IMR-90 (cell line): ENCODE data around the gene ZNHIT2. TPM values are rescaled to one million over a fixed set of nuclear protein-coding genes. Genes with fewer than 3 reads are reported as not detected.

Experiments
- ATAC-seq: fragments of 200-7000 bp; cut with Tn5 transposase; 2 replicates; pipeline ENCODE4 v1.9.1; 2020; ENCODE audit warnings: low read depth, mild to moderate bottlenecking, moderate library complexity
- BruUV-seq: library from RNA; stranded (reverse); fragments of 400-500 nt; replicated peaks from 2 replicates; lab custom pipeline; 2021; lab: Mats Ljungman, UMichigan
- CTCF ChIA-PET: fragments of 300-600 bp; formaldehyde crosslinking; extraction: SDS; loops from one replicate; lab custom pipeline; 2021; ENCODE audit warnings: antibody characterized with exemption; lab: Yijun Ruan, JAX
- POLR2A ChIA-PET: fragments of 300-600 bp; sonication (Branson Sonifier 250); formaldehyde crosslinking; loops from one replicate; lab custom pipeline; 2022; ENCODE audit warnings: antibody characterized with exemption; ENCODE audit not compliant: unreplicated experiment; lab: Charles Lee
- DNase-seq: peaks from one replicate; pipeline ENCODE4 v3.0.0; 2013
- H2AFZ ChIP-seq: replicated peaks from 2 replicates; pipeline ENCODE3; 2013; ENCODE audit warnings: low read length, mild to moderate bottlenecking; ENCODE audit not compliant: poor library complexity
- H2AK5ac ChIP-seq: 2 replicates; pipeline ENCODE4 v1.6.1; 2013; ENCODE audit warnings: low read depth, low read length, inconsistent platforms
- H2AK9ac ChIP-seq: replicated peaks from 2 replicates; pipeline ENCODE3; 2013; ENCODE audit warnings: mild to moderate bottlenecking, low read depth, low read length, moderate library complexity; ENCODE audit not compliant: poor library complexity
- H2BK120ac ChIP-seq: 2 replicates; pipeline ENCODE4 v1.6.1; 2013; ENCODE audit warnings: low read depth, low read length, inconsistent platforms
- H2BK15ac ChIP-seq: 3 replicates; pipeline ENCODE4 v1.6.1; 2013; ENCODE audit warnings: low read depth, low read length, inconsistent platforms
- H2BK20ac ChIP-seq: 2 replicates; pipeline ENCODE4 v1.6.1; 2013; ENCODE audit warnings: low read depth, mild to moderate bottlenecking, inconsistent platforms, low read length, moderate library complexity
- H2BK5ac ChIP-seq: 2 replicates; pipeline ENCODE4 v1.6.1; 2013; ENCODE audit warnings: mild to moderate bottlenecking, low read depth, low read length, inconsistent platforms; ENCODE audit not compliant: poor library complexity, severe bottlenecking
- H3K14ac ChIP-seq: replicated peaks from 2 replicates; pipeline ENCODE4 v1.6.1; 2013; ENCODE audit warnings: low read depth, low read length, inconsistent platforms
- H3K18ac ChIP-seq: 2 replicates; pipeline ENCODE4 v1.6.1; 2013; ENCODE audit warnings: low read depth, low read length, control low read depth
- H3K23ac ChIP-seq: 2 replicates; pipeline ENCODE4 v1.6.1; 2013; ENCODE audit warnings: low read depth, low read length, inconsistent platforms
- H3K27ac ChIP-seq: 2 replicates; pipeline ENCODE4 v1.5.1; 2013; ENCODE audit warnings: mild to moderate bottlenecking, control low read depth, low read length; ENCODE audit not compliant: insufficient read depth
- H3K27me3 ChIP-seq: 2 replicates; pipeline ENCODE4 v1.6.1; 2013; ENCODE audit warnings: low read length; ENCODE audit not compliant: control insufficient read depth, insufficient read depth
- H3K36me3 ChIP-seq: 2 replicates; pipeline ENCODE4 v1.6.1; 2013; ENCODE audit warnings: low read length, mixed read lengths; ENCODE audit not compliant: control insufficient read depth, insufficient read depth
- H3K4ac ChIP-seq: 2 replicates; pipeline ENCODE4 v1.6.1; 2013; ENCODE audit warnings: low read depth, low read length, inconsistent platforms
- H3K4me1 ChIP-seq: 2 replicates; pipeline ENCODE4 v1.6.1; 2013; ENCODE audit warnings: low read length, mixed read lengths; ENCODE audit not compliant: control insufficient read depth, insufficient read depth
- H3K4me2 ChIP-seq: 2 replicates; pipeline ENCODE4 v1.6.1; 2013; ENCODE audit warnings: low read depth, mild to moderate bottlenecking, control low read depth, low read length, moderate library complexity
- H3K4me3 ChIP-seq: 2 replicates; pipeline ENCODE4 v1.5.1; 2013; ENCODE audit warnings: low read depth, mild to moderate bottlenecking, control low read depth, low read length, moderate library complexity; ENCODE audit not compliant: insufficient read depth
- H3K56ac ChIP-seq: 2 replicates; pipeline ENCODE4 v1.6.1; 2013; ENCODE audit warnings: low read length, inconsistent platforms; ENCODE audit not compliant: insufficient read depth; ENCODE audit errors: extremely low read depth
- H3K79me1 ChIP-seq, 2 experiments: 2 replicates each; pipeline ENCODE4 v1.6.1; 2013; ENCODE audit warnings: low read length in 2 of 2, inconsistent platforms in 1 of 2, low read depth in 1 of 2
- H3K9ac ChIP-seq: 2 replicates; pipeline ENCODE4 v1.6.1; 2013; ENCODE audit warnings: low read depth, low read length, control low read depth
- H3K9me1 ChIP-seq: 2 replicates; pipeline ENCODE4 v1.6.1; 2013; ENCODE audit warnings: low read length, inconsistent platforms; ENCODE audit not compliant: insufficient read depth
- H3K9me3 ChIP-seq: 2 replicates; pipeline ENCODE4 v1.6.1; 2013; ENCODE audit warnings: low read length; ENCODE audit not compliant: control insufficient read depth, insufficient read depth
- H4K20me1 ChIP-seq: 2 replicates; pipeline ENCODE4 v1.6.1; 2013; ENCODE audit warnings: low read length, inconsistent platforms; ENCODE audit not compliant: insufficient read depth
- H4K5ac ChIP-seq: 2 replicates; pipeline ENCODE4 v1.6.1; 2013; ENCODE audit warnings: mild to moderate bottlenecking, low read depth, low read length, control low read depth
- H4K8ac ChIP-seq, 2 experiments: 2 replicates each; pipeline ENCODE4 v1.6.1; 2013; ENCODE audit warnings: low read depth in 2 of 2, low read length in 2 of 2, control low read depth in 1 of 2, inconsistent platforms in 1 of 2
- H4K91ac ChIP-seq: 2 replicates; pipeline ENCODE4 v1.6.1; 2013; ENCODE audit warnings: low read depth, low read length, inconsistent platforms; ENCODE audit not compliant: insufficient read depth
- CEBPB ChIP-seq: IDR thresholded peaks from 2 replicates; pipeline ENCODE4 v1.6.1; 2012; ENCODE audit warnings: low read depth, low read length, improper control_type of control experiment
- CHD1 ChIP-seq: IDR thresholded peaks from 2 replicates; pipeline ENCODE4 v1.6.1; 2012; ENCODE audit warnings: low read depth, low read length, improper control_type of control experiment
- CTCF ChIP-seq: conservative IDR thresholded peaks from 2 replicates; pipeline ENCODE4 v1.5.1; 2012; ENCODE audit warnings: mild to moderate bottlenecking, low read depth, low read length, improper control_type of control experiment
- ELK1 ChIP-seq: fragments of 150-350 bp; IDR thresholded peaks from 2 replicates; pipeline ENCODE4 v1.6.1; 2016; ENCODE audit warnings: low read depth, mild to moderate bottlenecking, low read length, moderate library complexity, borderline replicate concordance
- FOS ChIP-seq: fragments of 150-350 bp; IDR thresholded peaks from 2 replicates; pipeline ENCODE4 v1.6.1; 2016; ENCODE audit warnings: low read depth, low read length
- MAFK ChIP-seq: IDR thresholded peaks from 2 replicates; pipeline ENCODE4 v1.6.1; 2012; ENCODE audit warnings: low read depth, low read length, improper control_type of control experiment
- MAZ ChIP-seq: IDR thresholded peaks from 2 replicates; pipeline ENCODE4 v1.6.1; 2012; ENCODE audit warnings: low read depth, mild to moderate bottlenecking, low read length, improper control_type of control experiment, moderate library complexity, borderline replicate concordance
- MXI1 ChIP-seq: IDR thresholded peaks from 2 replicates; pipeline ENCODE4 v1.6.1; 2012; ENCODE audit warnings: low read depth, mild to moderate bottlenecking, low read length, moderate library complexity, borderline replicate concordance
- NFE2L2 ChIP-seq: fragments of 150-350 bp; IDR thresholded peaks from 2 replicates; pipeline ENCODE4 v1.6.1; 2016; ENCODE audit warnings: low read depth, mild to moderate bottlenecking, low read length
- RCOR1 ChIP-seq: IDR thresholded peaks from 2 replicates; pipeline ENCODE4 v1.6.1; 2012; ENCODE audit warnings: mild to moderate bottlenecking, low read length, improper control_type of control experiment; ENCODE audit not compliant: insufficient replicate concordance
- SMC3 ChIP-seq: fragments of 150-350 bp; IDR thresholded peaks from 2 replicates; pipeline ENCODE4 v1.6.1; 2016; ENCODE audit warnings: low read depth, mild to moderate bottlenecking, antibody characterized with exemption, low read length, moderate library complexity
- USF2 ChIP-seq: fragments of 150-350 bp; IDR thresholded peaks from 2 replicates; pipeline ENCODE4 v1.6.1; 2017; ENCODE audit warnings: mild to moderate bottlenecking, antibody characterized with exemption, low read length, low read depth
- WGBS, 2 experiments: methylation state at CpG; one replicate each; pipeline versions ENCODE4 v1.1.5 to v1.1.7; 2013; ENCODE audit warnings: missing lambda C conversion rate in 2 of 2; ENCODE audit not compliant: insufficient read length in 1 of 2; ENCODE audit errors: extremely low coverage in 2 of 2; 5-methylcytosine and 5-hydroxymethylcytosine counted together
- dilution Hi-C: fragments of 300-500 bp; cut with HindIII; formaldehyde crosslinking; loops from one replicate; pipeline ENCODE4 v1.14.3; 2018; ENCODE audit warnings: low sequenced_read_pairs; ENCODE audit not compliant: unreplicated experiment
- in situ Hi-C: fragments of 300-500 bp; cut with MboI; formaldehyde crosslinking; loops from 3 replicates; pipeline ENCODE4 v1.14.3; 2019; ENCODE audit warnings: low sequenced_read_pairs, inconsistent platforms, mixed read lengths
- intact Hi-C: fragments of 100-400 bp; cut with micrococcal nuclease; formaldehyde crosslinking; loops from 2 replicates; pipeline ENCODE4 v1.10.0; 2022
- polyA plus RNA-seq, 3 experiments: library from polyadenylated mRNA; depleted of rRNA; stranded (reverse); fragments of >200 nt; gene quantifications; 2 replicates each; pipeline ENCODE4 v1.2.3, GENCODE V29; 2012; ENCODE audit warnings: low replicate concordance in 1 of 3
- total RNA-seq: library from RNA; depleted of rRNA; stranded (reverse); fragments of >200 nt; gene quantifications from 2 replicates; pipeline ENCODE4 v1.2.3, GENCODE V29; 2012

ZNHIT2 gene
- total and polyA plus RNA-seq, 2 of the 4 experiments (the other 2 are of a cell fraction): 3.9 to 5.9 TPM

DNA sequence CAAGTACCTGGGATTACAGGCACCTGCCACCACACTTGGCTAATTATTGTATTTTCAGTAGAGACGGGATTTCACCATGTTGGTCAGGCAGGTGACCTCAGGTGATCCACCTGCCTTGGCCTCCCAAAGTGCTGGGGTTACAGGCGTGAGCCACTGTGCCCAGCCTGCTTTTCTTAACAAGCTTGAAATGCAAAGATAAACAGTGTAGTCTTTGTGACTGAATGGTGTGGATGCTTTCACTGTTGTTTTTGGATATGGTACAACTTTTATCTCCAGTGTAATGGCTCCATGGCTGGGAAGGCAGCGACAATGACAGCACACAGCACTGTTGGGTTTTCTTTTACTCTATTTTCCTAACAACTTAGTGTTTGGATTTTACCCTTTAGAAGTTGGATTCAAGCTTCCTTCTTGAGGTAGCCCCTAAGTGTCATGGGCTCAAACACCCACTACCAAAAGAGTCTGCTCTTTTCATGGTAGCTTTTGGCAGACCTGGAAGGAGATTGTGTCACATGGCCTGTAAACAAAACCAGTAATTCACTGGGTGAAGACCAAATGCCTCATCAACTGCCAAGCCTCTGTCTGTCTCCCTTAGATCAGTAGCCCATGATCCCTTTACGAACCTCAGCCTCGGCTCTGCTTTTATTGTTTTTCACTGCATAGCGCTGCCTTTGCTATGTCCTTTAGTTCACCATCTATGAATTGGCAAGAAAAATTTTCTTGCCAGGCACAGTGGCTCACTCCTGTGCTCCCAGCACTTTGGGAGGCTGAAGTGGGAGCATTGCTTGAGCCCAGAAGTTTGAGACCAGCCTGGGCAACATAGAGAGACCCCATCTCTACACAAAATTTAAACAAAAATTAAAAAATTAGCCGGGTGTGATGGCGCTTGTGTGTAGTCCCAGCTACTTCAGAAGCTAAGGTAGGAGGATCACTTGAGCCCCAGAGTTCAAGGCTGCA lies 15.1 kb downstream of the ZNHIT2 start:
- dilution Hi-C loops (no loop called here), intact Hi-C loops (no loop called here), in situ Hi-C loops (no loop called here)
- Histone ChIP-seq H3K9ac (no peak overlapping the region), H4K5ac (no peak overlapping the region), H3K9me1 (peaks cover 11% of the 10 kb centered on the region), H3K56ac (no peak overlapping the region), H3K79me1 (peaks cover 17 to 55% of the 10 kb centered on the region in 2 experiments), H2BK15ac (no peak overlapping the region), H2AFZ (no peak overlapping the region), H3K14ac (no peak overlapping the region), H3K4me1 (peaks cover 4% of the 10 kb centered on the region), H2AK5ac (no peak overlapping the region), H2BK20ac (no peak overlapping the region), H4K20me1 (peaks cover 3% of the 10 kb centered on the region; the same call in 1 of the 2 replicates), H3K18ac (no peak overlapping the region), H3K27ac (no peak overlapping the region; the same call in 1 of the 2 replicates), H2BK5ac (no peak overlapping the region), H2AK9ac (no peak overlapping the region), H3K23ac (no peak overlapping the region), H3K4me2 (no peak overlapping the region), H3K27me3 (no peaks in the 10 kb centered on the region), H4K91ac (no peak overlapping the region), H3K36me3 (peaks cover 5% of the 10 kb centered on the region), H2BK120ac (no peak overlapping the region), H3K9me3 (no peaks in the 10 kb centered on the region), H4K8ac (no peak overlapping the region), H3K4ac (no peak overlapping the region), H3K4me3 (no peak overlapping the region)
- CTCF ChIA-PET: interaction anchor here (1.1 kb wide), 1 partner anchor 8 kb away, joined by 5 read pairs; no protein-coding TSS in a partner anchor
- 67% methylated on average over 1 of the region's 8 CpGs; no CpG with 5 or more reads in 1 of the 2 experiments for WGBS, 2 experiments
- POLR2A ChIA-PET: no interaction called here
- TF ChIP-seq FOS (no peak), ELK1 (no peak), MAFK (no peak), SMC3 (no peak), USF2 (no peak), CTCF (no peak), MAZ (no peak), CEBPB (no peak), RCOR1 (no peak), NFE2L2 (no peak), CHD1 (no peak), MXI1 (no peak)
- BruUV-seq: no TSS peak
- ATAC-seq (peak; percentile 79), DNase-seq (peak; percentile 52)
